Neural progenitor cell (in vitro differentiated cells): ENCODE results near the gene IRF6. TPM values are rescaled to one million over a fixed set of nuclear protein-coding genes. Genes with fewer than 3 reads are reported as not detected.
A peak's percentile ranks its signal among the peaks of the same experiment; 100 is the strongest.

Experiments used
- DNase-seq: peaks from one replicate; pipeline ENCODE4 v3.0.0-alpha.2; 2016; ENCODE audit warnings: low spot score
- H2AFZ ChIP-seq: fragments of 200-600 bp; sonication (generic); replicated peaks from 2 replicates; pipeline ENCODE4 v1.6.1; 2016; ENCODE audit warnings: antibody characterized with exemption
- H3F3A ChIP-seq: fragments of 200-600 bp; sonication (generic); 2 replicates; pipeline ENCODE4 v1.6.1; 2016; ENCODE audit warnings: antibody characterized with exemption, low read depth
- H3K27ac ChIP-seq: fragments of 200-600 bp; sonication (generic); 2 replicates; pipeline ENCODE4 v1.5.1; 2016; ENCODE audit warnings: mild to moderate bottlenecking
- H3K27me3 ChIP-seq: fragments of 200-600 bp; sonication (generic); 2 replicates; pipeline ENCODE4 v1.6.1; 2016; ENCODE audit warnings: mild to moderate bottlenecking, moderate library complexity
- H3K36me3 ChIP-seq: fragments of 200-600 bp; sonication (generic); 2 replicates; pipeline ENCODE4 v1.5.1; 2016
- H3K4me1 ChIP-seq: fragments of 200-600 bp; sonication (generic); 2 replicates; pipeline ENCODE4 v1.6.1; 2016; ENCODE audit warnings: mixed run types
- H3K4me2 ChIP-seq: fragments of 200-600 bp; sonication (generic); 2 replicates; pipeline ENCODE4 v1.6.1; 2016
- H3K4me3 ChIP-seq: fragments of 200-600 bp; sonication (generic); 2 replicates; pipeline ENCODE4 v1.5.1; 2016
- H3K79me2 ChIP-seq: fragments of 200-600 bp; sonication (generic); 2 replicates; pipeline ENCODE4 v1.6.1; 2016; ENCODE audit warnings: low read depth
- H3K9ac ChIP-seq: fragments of 200-600 bp; sonication (generic); 2 replicates; pipeline ENCODE4 v1.6.1; 2016
- H3K9me3 ChIP-seq: fragments of 200-600 bp; sonication (generic); 2 replicates; pipeline ENCODE4 v1.5.1; 2016; ENCODE audit warnings: low read depth
- H4K20me1 ChIP-seq: fragments of 200-600 bp; sonication (generic); 2 replicates; pipeline ENCODE4 v1.6.1; 2016; ENCODE audit warnings: low read depth
- H3K27ac Mint-ChIP-seq: 3 replicates; pipeline ENCODE4 v1.8.0; 2021; ENCODE audit warnings: mixed read lengths
- H3K27me3 Mint-ChIP-seq: 2 replicates; pipeline ENCODE4 v1.8.0; 2022; ENCODE audit warnings: low read depth, mild to moderate bottlenecking, inconsistent platforms, moderate library complexity, mixed read lengths; ENCODE audit not compliant: insufficient read depth
- H3K36me3 Mint-ChIP-seq: 3 replicates; pipeline ENCODE4 v1.8.0; 2021; ENCODE audit warnings: mixed read lengths
- H3K4me1 Mint-ChIP-seq: 3 replicates; pipeline ENCODE4 v1.8.0; 2021; ENCODE audit warnings: mixed read lengths
- H3K4me3 Mint-ChIP-seq: 3 replicates; pipeline ENCODE4 v1.8.0; 2021; ENCODE audit warnings: mild to moderate bottlenecking, moderate library complexity, mixed read lengths
- H3K9me3 Mint-ChIP-seq: 3 replicates; pipeline ENCODE4 v1.8.0; 2020; ENCODE audit warnings: mixed read lengths
- CTCF ChIP-seq: fragments of 200-600 bp; sonication (generic); IDR thresholded peaks from 2 replicates; pipeline ENCODE4 v1.5.1; 2017; ENCODE audit warnings: antibody characterized with exemption, mild to moderate bottlenecking
- EZH2 ChIP-seq: fragments of 200-600 bp; sonication (generic); IDR thresholded peaks from 2 replicates; pipeline ENCODE4 v1.6.1; 2017; ENCODE audit warnings: antibody characterized with exemption, mild to moderate bottlenecking, moderate library complexity
- EZH2phosphoT487 ChIP-seq: fragments of 200-600 bp; sonication (generic); IDR thresholded peaks from 2 replicates; pipeline ENCODE4 v1.6.1; 2017; ENCODE audit warnings: antibody characterized with exemption
- total RNA-seq: library from RNA; depleted of rRNA; stranded (reverse); fragments of >200 nt; gene quantifications from 2 replicates; pipeline ENCODE4 v1.2.3, GENCODE V29; 2015; ENCODE audit warnings: low replicate concordance

IRF6 gene
- total RNA-seq, 1 donor from 2014 or later, result 3.3 TPM

GRCh38 chr1:209766051-209766450 lies 39.9 kb downstream of the IRF6 start:
- Histone ChIP-seq H3K4me1 (no peaks in the 10 kb centered on the region), H3K9me3 (no peaks in the 10 kb centered on the region), H3K27ac (no peak overlapping the region), H3K36me3 (no peaks in the 10 kb centered on the region), H3F3A (peaks cover 7% of the 10 kb centered on the region), H3K4me3 (no peak overlapping the region), H4K20me1 (no peaks in the 10 kb centered on the region), H3K9ac (no peak overlapping the region), H2AFZ (no peak overlapping the region), H3K27me3 (peaks cover 6% of the 10 kb centered on the region), H3K4me2 (no peak overlapping the region), H3K79me2 (no peaks in the 10 kb centered on the region)
- no peak for DNase-seq
- H3K27me3 Mint-ChIP-seq, result peaks cover 2% of the 10 kb centered on the region
- no peak for TF ChIP-seq EZH2phosphoT487
- no peak for TF ChIP-seq CTCF
- no peak for TF ChIP-seq EZH2
- H3K9me3 Mint-ChIP-seq, result no peaks in the 10 kb centered on the region
- H3K4me3 Mint-ChIP-seq, result no peak overlapping the region
- no peak overlapping the region for H3K27ac Mint-ChIP-seq
- no peaks in the 10 kb centered on the region for H3K36me3 Mint-ChIP-seq
- H3K4me1 Mint-ChIP-seq, result no peaks in the 10 kb centered on the region

- H3F3A ChIP-seq, result no peaks in the 10 kb centered on the region
- H3K36me3 Mint-ChIP-seq, result no peaks in the 10 kb centered on the region
Measured at GRCh38 chr1:209761011-209761635, 44.8 kb downstream of the IRF6 start.

GRCh38 chr1:209759829-209760359 lies 46.0 kb downstream of the IRF6 start:
- Histone ChIP-seq H2AFZ (no peak overlapping the region), H3K9me3 (no peaks in the 10 kb centered on the region), H3K4me3 (no peak overlapping the region), H3K9ac (no peak overlapping the region), H3K36me3 (no peaks in the 10 kb centered on the region), H4K20me1 (no peaks in the 10 kb centered on the region), H3K4me1 (no peaks in the 10 kb centered on the region), H3K27ac (no peak overlapping the region), H3K4me2 (no peak overlapping the region), H3F3A (no peaks in the 10 kb centered on the region), H3K79me2 (no peaks in the 10 kb centered on the region), H3K27me3 (peaks cover 6% of the 10 kb centered on the region)
- TF ChIP-seq EZH2 (no peak), CTCF (no peak), EZH2phosphoT487 (no peak)
- Mint-ChIP-seq H3K36me3 (no peaks in the 10 kb centered on the region), H3K27ac (peak overlapping the region; percentile 26), H3K4me3 (no peak overlapping the region), H3K27me3 (peaks cover 9% of the 10 kb centered on the region), H3K4me1 (no peaks in the 10 kb centered on the region), H3K9me3 (no peaks in the 10 kb centered on the region)
- no peak for DNase-seq

More at GRCh38 chr1:209761011-209761635, 44.8 kb downstream of the IRF6 start:
- Histone ChIP-seq H3K9ac (no peak overlapping the region), H3K9me3 (no peaks in the 10 kb centered on the region), H3K4me3 (no peak overlapping the region), H3K27ac (no peak overlapping the region), H2AFZ (no peak overlapping the region), H3K4me1 (no peaks in the 10 kb centered on the region), H3K79me2 (no peaks in the 10 kb centered on the region), H3K27me3 (peaks cover 6% of the 10 kb centered on the region), H3K4me2 (no peak overlapping the region), H4K20me1 (no peaks in the 10 kb centered on the region), H3K36me3 (no peaks in the 10 kb centered on the region)
- Mint-ChIP-seq H3K4me1 (no peaks in the 10 kb centered on the region), H3K9me3 (no peaks in the 10 kb centered on the region), H3K4me3 (no peak overlapping the region), H3K27ac (no peak overlapping the region), H3K27me3 (peaks cover 9% of the 10 kb centered on the region)
- TF ChIP-seq EZH2, result no peak
- TF ChIP-seq EZH2phosphoT487, result no peak
- no peak for TF ChIP-seq CTCF
- no peak for DNase-seq
